ENCODE results near the gene BTD. TPM values are rescaled to one million over a fixed set of nuclear protein-coding genes. Genes with fewer than 3 reads are reported as not detected.

BTD gene
- total and polyA plus RNA-seq, 12 donors, result 4.8 to 17.2 (median 13.0) TPM

- Histone ChIP-seq H3K27ac (peak overlapping the region in 2 of 10 donors; percentile 78 to 83), H3K9me3 (no peaks in the 10 kb centered on the region), H3K4me1 (peaks cover 0 to 48% (median 34%) of the 10 kb centered on the region in 9 donors), H3K27me3 (no peaks in the 10 kb centered on the region), H3K4me3 (no peak overlapping the region), H3K36me3 (peaks cover 0 to 17% (median 0%) of the 10 kb centered on the region in 9 donors)
- no peak for ATAC-seq
- DNase-seq, result no peak
- intact Hi-C loops (cut with DNase I), result loop anchor here in 4 of 10 donors (10.0 kb wide), 5 partner anchors 46 to 616 kb away; partner anchors contain the start of gene GALNT15 (in 1 of the 4)
- TF ChIP-seq, protein P1, sequence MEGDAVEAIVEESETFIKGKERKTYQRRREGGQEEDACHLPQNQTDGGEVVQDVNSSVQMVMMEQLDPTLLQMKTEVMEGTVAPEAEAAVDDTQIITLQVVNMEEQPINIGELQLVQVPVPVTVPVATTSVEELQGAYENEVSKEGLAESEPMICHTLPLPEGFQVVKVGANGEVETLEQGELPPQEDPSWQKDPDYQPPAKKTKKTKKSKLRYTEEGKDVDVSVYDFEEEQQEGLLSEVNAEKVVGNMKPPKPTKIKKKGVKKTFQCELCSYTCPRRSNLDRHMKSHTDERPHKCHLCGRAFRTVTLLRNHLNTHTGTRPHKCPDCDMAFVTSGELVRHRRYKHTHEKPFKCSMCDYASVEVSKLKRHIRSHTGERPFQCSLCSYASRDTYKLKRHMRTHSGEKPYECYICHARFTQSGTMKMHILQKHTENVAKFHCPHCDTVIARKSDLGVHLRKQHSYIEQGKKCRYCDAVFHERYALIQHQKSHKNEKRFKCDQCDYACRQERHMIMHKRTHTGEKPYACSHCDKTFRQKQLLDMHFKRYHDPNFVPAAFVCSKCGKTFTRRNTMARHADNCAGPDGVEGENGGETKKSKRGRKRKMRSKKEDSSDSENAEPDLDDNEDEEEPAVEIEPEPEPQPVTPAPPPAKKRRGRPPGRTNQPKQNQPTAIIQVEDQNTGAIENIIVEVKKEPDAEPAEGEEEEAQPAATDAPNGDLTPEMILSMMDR (IDR thresholded peaks at IDR 0.05), result no peak
- 88 to 93% methylated on average over 6 of the region's 6 CpGs for WGBS, 2 donors
Measured at GRCh38 chr3:15638193-15638890, 36.8 kb downstream of the BTD start.

GRCh38 chr3:15638891-15639262 is 37.3 kb downstream of the BTD start:
- ATAC-seq (no peak), DNase-seq (no peak)
- H3K27me3 ChIP-seq, result no peaks in the 10 kb centered on the region
- 97 to 100% methylated on average over 1 of the region's 1 CpG for WGBS, 2 donors
- intact Hi-C loops (cut with DNase I), result loop anchor here in 4 of 10 donors (10.0 kb wide), 5 partner anchors 46 to 616 kb away; partner anchors contain the start of gene GALNT15 (in 1 of the 4)
- peaks cover 0 to 18% (median 0%) of the 10 kb centered on the region in 9 donors for H3K36me3 ChIP-seq
- no peak overlapping the region for H3K4me3 ChIP-seq
- TF ChIP-seq, protein P1 (IDR thresholded peaks at IDR 0.05), result no peak
- H3K4me1 ChIP-seq, result peaks cover 0 to 43% (median 32%) of the 10 kb centered on the region in 9 donors
- H3K9me3 ChIP-seq, result no peaks in the 10 kb centered on the region
- no peak overlapping the region for H3K27ac ChIP-seq

DNA sequence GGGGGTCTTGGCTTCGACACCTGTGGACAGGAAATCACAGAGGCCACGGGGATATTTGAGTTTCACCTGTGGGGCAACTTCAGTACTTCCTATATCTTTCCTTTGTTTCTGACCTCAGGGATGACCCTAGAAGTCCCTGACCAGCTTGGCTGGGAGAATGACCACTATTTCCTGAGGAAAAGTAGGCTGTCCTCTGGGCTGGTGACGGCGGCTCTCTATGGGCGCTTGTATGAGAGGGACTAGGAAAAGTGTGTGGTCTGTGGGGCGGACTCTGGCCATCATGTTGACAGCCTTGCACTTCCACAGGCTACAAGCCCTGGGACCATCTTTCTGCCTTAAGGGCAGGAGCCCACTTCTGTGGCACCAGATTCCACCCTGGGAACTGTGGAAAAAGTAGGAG is 43.7 kb downstream of the BTD start:
- Histone ChIP-seq H3K4me3 (no peak overlapping the region), H3K27ac (peak overlapping the region in 1 of 10 donors; percentile 89)

DNA sequence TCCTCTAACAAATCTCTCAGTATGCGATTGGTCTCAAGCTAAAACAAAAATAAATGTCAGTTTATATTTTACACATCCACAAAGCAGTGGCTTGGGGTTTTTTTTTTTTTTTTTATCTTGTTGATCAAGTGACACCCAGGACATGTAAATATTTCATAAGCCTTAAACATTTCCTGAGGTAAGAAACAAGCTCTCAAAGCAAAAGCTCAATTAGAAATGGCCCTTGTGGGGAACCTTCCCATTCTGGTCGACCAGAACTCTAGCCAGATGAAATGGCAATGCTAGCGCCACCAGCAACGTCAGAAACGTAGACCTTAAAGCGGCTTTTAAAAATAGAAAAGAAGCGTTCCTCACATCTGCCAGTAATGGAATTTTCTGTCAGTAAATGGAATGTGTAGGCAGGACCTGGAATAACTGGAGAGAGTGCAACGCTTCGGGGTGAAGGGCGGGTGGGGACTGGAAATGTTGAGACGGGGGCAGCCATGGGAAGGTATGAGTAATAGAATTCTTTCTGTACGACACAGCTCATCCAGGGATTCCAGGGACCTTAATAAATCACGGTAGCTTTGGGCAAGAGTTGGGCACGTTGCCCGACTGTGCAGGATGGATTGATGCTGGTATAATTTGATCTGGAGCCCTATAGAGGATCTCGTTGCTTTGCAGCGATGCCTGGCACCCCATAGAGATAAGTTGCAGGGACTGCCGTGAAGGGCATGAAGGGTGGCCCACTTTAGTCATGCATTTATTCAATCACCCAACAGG is 44.4 kb downstream of the BTD start:
- Histone ChIP-seq H3K9me3 (no peaks in the 10 kb centered on the region), H3K4me3 (no peak overlapping the region), H3K36me3 (peaks cover 0 to 29% (median 0%) of the 10 kb centered on the region in 9 donors), H3K4me1 (peaks cover 6 to 35% (median 25%) of the 10 kb centered on the region in 9 donors), H3K27ac (peak overlapping the region in 6 of 10 donors; percentile 54 to 89 (median 81)), H3K27me3 (no peaks in the 10 kb centered on the region)
- TF ChIP-seq, protein P1 (IDR thresholded peaks at IDR 0.05), result no peak
- ATAC-seq, result no peak
- 82 to 88% methylated on average over 18 of the region's 18 CpGs for WGBS, 2 donors
- no peak for DNase-seq
- intact Hi-C loops (cut with DNase I), result loop anchor here in 1 of 10 donors (10.0 kb wide), 1 partner anchor 159 kb away; no protein-coding TSS in a partner anchor

More for the DNA sequence above, 43.7 kb downstream of the BTD start:
- Histone ChIP-seq H3K27me3 (no peaks in the 10 kb centered on the region), H3K4me1 (peaks cover 6 to 35% (median 25%) of the 10 kb centered on the region in 9 donors), H3K36me3 (peaks cover 0 to 29% (median 0%) of the 10 kb centered on the region in 9 donors), H3K9me3 (no peaks in the 10 kb centered on the region)
- intact Hi-C loops (cut with DNase I), result loop anchor here in 1 of 10 donors (10.0 kb wide), 1 partner anchor 160 kb away; no protein-coding TSS in a partner anchor
- 93 to 94% methylated on average over 6 of the region's 6 CpGs for WGBS, 2 donors
- no peak for ATAC-seq
- TF ChIP-seq, protein P1 (IDR thresholded peaks at IDR 0.05), result no peak
- no peak for DNase-seq
